WTC11 (cell line): ENCODE measurements around the gene PHF10. TPM values are rescaled to one million over a fixed set of nuclear protein-coding genes. Genes with fewer than 3 reads are reported as not detected.

ENCODE experiments used
- ATAC-seq: fragments of 200-7000 bp; cut with Tn5 transposase; 2 replicates; pipeline ENCODE4 v1.10.0; 2021; ENCODE audit warnings: mild to moderate bottlenecking, moderate library complexity
- CTCF ChIA-PET: fragments of 300-600 bp; sonication (Branson Sonifier 250); formaldehyde crosslinking; loops from one replicate; lab custom pipeline; 2021; ENCODE audit warnings: antibody characterized with exemption; lab: Charles Lee
- POLR2A ChIA-PET: fragments of 350-600 bp; sonication (Branson Sonifier 250); formaldehyde crosslinking; loops from one replicate; lab custom pipeline; 2021; ENCODE audit warnings: antibody characterized with exemption; lab: Charles Lee
- DNase-seq: peaks from one replicate; pipeline ENCODE4 v3.0.0; 2021; ENCODE audit warnings: low spot score
- H3K27ac Mint-ChIP-seq: 2 replicates; pipeline ENCODE4 v1.8.0; 2021; ENCODE audit warnings: mixed read lengths
- H3K27me3 Mint-ChIP-seq: 2 replicates; pipeline ENCODE4 v1.8.0; 2021; ENCODE audit warnings: low read depth, mild to moderate bottlenecking, moderate library complexity, mixed read lengths
- H3K36me3 Mint-ChIP-seq: 2 replicates; pipeline ENCODE4 v1.8.0; 2021; ENCODE audit warnings: mixed read lengths
- H3K4me1 Mint-ChIP-seq: 2 replicates; pipeline ENCODE4 v1.8.0; 2022; ENCODE audit warnings: mixed read lengths
- H3K4me3 Mint-ChIP-seq: 2 replicates; pipeline ENCODE4 v1.8.0; 2021; ENCODE audit warnings: mild to moderate bottlenecking, moderate library complexity, mixed read lengths
- H3K9me3 Mint-ChIP-seq: 2 replicates; pipeline ENCODE4 v1.8.0; 2021; ENCODE audit warnings: mixed read lengths
- ATF2 ChIP-seq: sonication (generic); formaldehyde crosslinking; IDR thresholded peaks from 2 replicates; pipeline ENCODE4 v1.8.1; 2022; ENCODE audit warnings: low read depth, missing genetic modification reagents, borderline replicate concordance
- CBFB ChIP-seq: sonication (generic); formaldehyde crosslinking; IDR thresholded peaks from 2 replicates; pipeline ENCODE4 v1.8.1; 2022; ENCODE audit warnings: mild to moderate bottlenecking, low read depth, missing genetic modification reagents
- CDX4 ChIP-seq: fragments of 250-450 bp; sonication (Bioruptor Pico); IDR thresholded peaks from 2 replicates; pipeline ENCODE4 v1.9.0; 2021; ENCODE audit warnings: moderate library complexity, mild to moderate bottlenecking, inconsistent platforms, borderline replicate concordance
- CREB1 ChIP-seq: sonication (generic); formaldehyde crosslinking; IDR thresholded peaks from 2 replicates; pipeline ENCODE4 v1.8.0; 2023; ENCODE audit warnings: mild to moderate bottlenecking, missing genetic modification reagents
- ETV6 ChIP-seq: sonication (generic); formaldehyde crosslinking; IDR thresholded peaks from 2 replicates; pipeline ENCODE4 v1.8.1; 2022; ENCODE audit warnings: mild to moderate bottlenecking, missing genetic modification reagents
- HMGA2 ChIP-seq: fragments of 250-450 bp; sonication (Bioruptor Pico); IDR thresholded peaks from 2 replicates; pipeline ENCODE4 v1.4.0; 2021; ENCODE audit warnings: mild to moderate bottlenecking, moderate library complexity
- HMGXB4 ChIP-seq: sonication (generic); formaldehyde crosslinking; IDR thresholded peaks from 2 replicates; pipeline ENCODE4 v1.8.1; 2023; ENCODE audit warnings: mild to moderate bottlenecking, moderate library complexity, missing genetic modification reagents
- MXD4 ChIP-seq: fragments of 250-450 bp; sonication (Bioruptor Pico); IDR thresholded peaks from 2 replicates; pipeline ENCODE4 v1.8.0; 2021; ENCODE audit warnings: mild to moderate bottlenecking, moderate library complexity, borderline replicate concordance
- NFE2L1 ChIP-seq: sonication (generic); formaldehyde crosslinking; IDR thresholded peaks from 2 replicates; pipeline ENCODE4 v1.8.1; 2023; ENCODE audit warnings: missing genetic modification reagents
- NFYB ChIP-seq: sonication (generic); formaldehyde crosslinking; conservative IDR thresholded peaks from 2 replicates; pipeline ENCODE4 v1.8.0; 2022; ENCODE audit warnings: low read depth, missing genetic modification reagents
- NR2C2 ChIP-seq: sonication (generic); formaldehyde crosslinking; IDR thresholded peaks from 2 replicates; pipeline ENCODE4 v1.8.0; 2022; ENCODE audit warnings: mild to moderate bottlenecking, missing genetic modification reagents
- RELA ChIP-seq: sonication (generic); formaldehyde crosslinking; IDR thresholded peaks from 2 replicates; pipeline ENCODE4 v1.8.1; 2022; ENCODE audit warnings: missing genetic modification reagents, mild to moderate bottlenecking, borderline replicate concordance
- SMAD4 ChIP-seq: sonication (generic); formaldehyde crosslinking; IDR thresholded peaks from 2 replicates; pipeline ENCODE4 v1.8.0; 2022; ENCODE audit warnings: mild to moderate bottlenecking, missing genetic modification reagents
- SOX15 ChIP-seq: fragments of 250-450 bp; sonication (Bioruptor Pico); IDR thresholded peaks from 2 replicates; pipeline ENCODE4 v1.9.0; 2021; ENCODE audit warnings: mild to moderate bottlenecking
- SP1 ChIP-seq: sonication (generic); formaldehyde crosslinking; conservative IDR thresholded peaks from 2 replicates; pipeline ENCODE4 v1.8.1; 2022; ENCODE audit warnings: missing genetic modification reagents
- ZBTB21 ChIP-seq: sonication (generic); formaldehyde crosslinking; IDR thresholded peaks from 2 replicates; pipeline ENCODE4 v1.8.1; 2023; ENCODE audit warnings: mild to moderate bottlenecking, missing genetic modification reagents, borderline replicate concordance
- ZMAT4 ChIP-seq: fragments of 250-450 bp; sonication (Bioruptor Pico); IDR thresholded peaks from 2 replicates; pipeline ENCODE4 v1.9.0; 2021; ENCODE audit warnings: mild to moderate bottlenecking
- ZNF232 ChIP-seq: sonication (generic); formaldehyde crosslinking; IDR thresholded peaks from 2 replicates; pipeline ENCODE4 v1.8.0; 2022; ENCODE audit warnings: mild to moderate bottlenecking, missing genetic modification reagents
- ZNF532 ChIP-seq: fragments of 250-450 bp; sonication (Bioruptor Pico); IDR thresholded peaks from 2 replicates; pipeline ENCODE4 v1.9.0; 2021; ENCODE audit warnings: mild to moderate bottlenecking, borderline replicate concordance
- ZSCAN18 ChIP-seq: fragments of 250-450 bp; sonication (Bioruptor Pico); IDR thresholded peaks from 2 replicates; pipeline ENCODE4 v2.1.2; 2022; ENCODE audit warnings: mild to moderate bottlenecking, moderate library complexity
- total RNA-seq: library from RNA; stranded (reverse); gene quantifications from 3 replicates; pipeline ENCODE4 v1.2.3, GENCODE V29; 2021

PHF10 gene
- total RNA-seq, 1 experiment from 2014 or later: 39.3 TPM

- no peak for TF ChIP-seq ZNF532
- TF ChIP-seq, all 79 proteins: peak for 0
Measured at GRCh38 chr6:169755162-169755561, 30.9 kb upstream of the PHF10 start (continued).

- peak; percentile 5 for ATAC-seq
Measured at GRCh38 chr6:169752074-169752623, 27.8 kb upstream of the PHF10 start.

GRCh38 chr6:169751242-169752073, 27.2 kb upstream of the PHF10 start, which contains the start of the genes DYNLT2 and ERMARD:
TSS of gene DYNLT2 (minus strand) at chr6:169751572. CDS start at chr6:169751458, 114 bp downstream.
TSS of gene ERMARD (plus strand) at chr6:169751622. CDS start at chr6:169751658, 36 bp downstream.
- peak; percentile 91 for ATAC-seq
- TF ChIP-seq ZMAT4 (CRISPR knock-in tag): no peak
- no peak for TF ChIP-seq ATF2 (CRISPR knock-in tag)
- TF ChIP-seq MXD4 (CRISPR knock-in tag): no peak
- no peak; the same call in none of the 2 replicates for TF ChIP-seq ZBTB21
- TF ChIP-seq NR2C2: no peak
- no peak for TF ChIP-seq CDX4 (CRISPR knock-in tag)
- 0 out of 2 replicates have a peak, but pooled peaks have one; percentile 47 for TF ChIP-seq NFYB (CRISPR knock-in tag)
- TF ChIP-seq RELA (CRISPR knock-in tag): peak; percentile 50; the same call in 1 of the 2 replicates
- peak; percentile 95 for TF ChIP-seq ETV6 (CRISPR knock-in tag)
- peak; percentile 90; the same call in 1 of the 2 replicates for TF ChIP-seq ZNF232
- TF ChIP-seq CBFB (CRISPR knock-in tag): peak; percentile 76; the same call in 1 of the 2 replicates
- no peak for TF ChIP-seq ZSCAN18
- TF ChIP-seq SOX15: no peak
- no peak for TF ChIP-seq SMAD4 (CRISPR knock-in tag)
- TF ChIP-seq NFE2L1 (CRISPR knock-in tag): peak; percentile 85
- peak; percentile 84; the same call in 1 of the 2 replicates for TF ChIP-seq CREB1 (CRISPR knock-in tag)

More at GRCh38 chr6:169752074-169752623, 27.8 kb upstream of the PHF10 start:
- CTCF ChIA-PET: interaction anchor here (2.6 kb wide), 1 partner anchor 38 kb away, joined by 11 read pairs; no protein-coding TSS in a partner anchor
- POLR2A ChIA-PET: interaction anchor here (1.3 to 1.6 kb wide), 3 partner anchors 27 to 50 kb away, joined by 3 to 6 read pairs (median 5); partner anchors contain the start of genes C6orf120 and WDR27
- H3K27ac Mint-ChIP-seq: peak overlapping the region; percentile 95
- peaks cover 4% of the 10 kb centered on the region for H3K36me3 Mint-ChIP-seq
- H3K4me1 Mint-ChIP-seq: peaks cover 22% of the 10 kb centered on the region
- no peaks in the 10 kb centered on the region for H3K27me3 Mint-ChIP-seq
- no peaks in the 10 kb centered on the region for H3K9me3 Mint-ChIP-seq
- DNase-seq: no peak
- TF ChIP-seq HMGXB4 (CRISPR knock-in tag): no peak
- TF ChIP-seq HMGA2 (CRISPR knock-in tag): peak; percentile 10; the same call in 1 of the 2 replicates
- TF ChIP-seq SP1 (CRISPR knock-in tag): no peak
- peak overlapping the region; percentile 88 for H3K4me3 Mint-ChIP-seq

More at GRCh38 chr6:169751242-169752073, 27.2 kb upstream of the PHF10 start, which contains the start of the genes DYNLT2 and ERMARD:
- Mint-ChIP-seq H3K4me1 (peaks cover 22% of the 10 kb centered on the region), H3K27ac (peak within 1 kb of the TSS; percentile 99), H3K9me3 (no peaks in the 10 kb centered on the region), H3K4me3 (peak within 1 kb of the TSS; percentile 99), H3K36me3 (peaks cover under 1% of the 10 kb centered on the region; the same call in 1 of the 2 replicates), H3K27me3 (no peaks in the 10 kb centered on the region)
- DNase-seq: peak; percentile 95
- ChIA-PET CTCF (interaction anchor here (2.6 kb wide), 1 partner anchor 38 kb away, joined by 11 read pairs; no protein-coding TSS in a partner anchor), POLR2A (interaction anchor here (1.3 to 1.6 kb wide), 3 partner anchors 26 to 49 kb away, joined by 3 to 6 read pairs (median 5); partner anchors contain the start of genes C6orf120 and WDR27)
